NCI-H2029 (cell line): ENCODE measurements around the gene TP53TG3.
"Not testable (repeated sequence)": the region's sequence is repeated elsewhere in the genome, so short reads cannot be mapped to it uniquely, and the experiment has no call there.

ENCODE experiments used
- DNase-seq: peaks from one replicate; lab custom pipeline; 2025; lab: John Stamatoyannopoulos, UW

Gene TP53TG3, protein sequence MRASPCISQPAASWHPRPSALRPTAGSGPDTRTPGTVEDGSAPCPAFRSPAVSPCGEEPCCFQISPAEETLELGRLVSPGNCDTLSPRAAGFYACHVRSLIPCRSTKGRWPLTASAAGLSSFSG

DNA sequence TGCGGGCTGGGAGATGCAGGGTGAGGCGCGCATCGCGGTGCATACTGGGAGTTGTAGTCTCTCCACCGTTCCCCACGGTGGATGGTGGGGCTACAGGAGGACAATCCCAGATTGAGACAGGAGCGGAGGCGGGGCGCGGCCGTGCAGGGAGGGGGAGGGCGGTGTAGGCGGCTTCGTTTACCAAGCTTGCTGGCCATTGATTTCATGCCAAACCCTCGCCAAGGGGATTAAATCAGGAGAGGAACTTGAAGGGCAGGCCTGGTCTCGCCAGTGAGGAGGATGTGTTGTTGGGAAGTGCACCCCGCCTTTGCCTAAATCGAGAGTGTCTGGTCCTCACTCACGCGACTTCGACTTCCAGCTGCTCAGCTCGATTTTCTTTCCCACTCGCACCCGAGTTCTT, at the start of gene TP53TG3:
Gene TP53TG3, minus strand, starts transcription at position 101 of the 400 bp plus-strand sequence. Its CDS starts 68 bp downstream, at position 33.
- DNase-seq, result not testable (repeated sequence)

DNA sequence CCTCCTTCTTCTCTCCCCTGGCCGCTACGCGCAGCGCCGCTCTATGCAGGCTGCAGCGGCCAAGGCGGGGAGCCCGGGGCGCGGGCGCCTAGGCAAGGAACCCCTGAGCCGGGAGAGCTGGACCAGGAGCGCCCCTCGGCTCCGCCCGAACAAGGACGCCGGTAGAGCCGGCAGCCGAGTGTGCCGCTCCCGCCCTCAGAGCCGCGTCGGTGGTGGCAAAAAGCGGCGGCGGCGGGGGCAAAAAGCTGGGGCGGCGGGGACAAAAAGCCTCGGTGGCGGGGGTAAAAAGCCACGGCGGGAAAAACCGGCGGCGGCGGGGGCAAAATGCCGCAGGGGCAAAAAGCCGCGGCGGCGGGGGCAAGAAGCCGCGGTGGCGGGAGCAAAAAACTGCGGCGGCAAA, 25.1 kb downstream of the TP53TG3 start:
- DNase-seq, result not testable (repeated sequence)

DNA sequence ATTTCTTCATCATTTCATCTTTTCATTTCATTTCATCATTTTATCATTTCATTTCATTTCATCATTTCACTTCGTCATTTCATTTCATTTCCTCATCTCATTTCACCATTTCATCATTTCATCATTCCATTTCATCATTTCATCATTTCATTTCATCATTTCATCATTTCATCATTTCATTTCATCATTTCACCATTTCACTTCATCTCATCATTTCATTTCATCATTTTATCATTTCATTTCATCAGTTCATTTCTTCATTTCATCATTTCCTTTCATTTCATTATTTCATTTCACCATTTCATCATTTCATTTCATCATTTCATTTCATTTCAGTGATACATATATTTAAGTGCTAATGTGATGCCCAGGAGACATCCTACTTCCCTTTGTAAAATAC, 28.4 kb downstream of the TP53TG3 start:
- not testable (repeated sequence) for DNase-seq

DNA sequence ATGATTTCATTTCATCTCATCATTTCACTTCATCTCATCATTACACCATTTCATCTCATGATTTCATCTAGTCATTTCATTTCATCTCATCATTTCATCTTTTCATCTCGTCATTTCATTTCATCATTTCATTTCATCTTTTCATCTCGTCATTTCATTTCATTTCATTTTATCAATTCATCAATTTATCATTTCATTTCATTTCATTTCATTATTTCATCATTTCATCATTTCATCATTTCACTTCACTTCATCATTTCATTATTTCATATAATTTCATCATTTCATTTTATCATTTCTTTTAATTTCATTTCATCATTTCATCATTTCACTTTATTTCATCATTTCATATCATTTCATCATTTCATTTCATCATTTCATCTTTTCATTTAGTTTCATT, 29.2 kb downstream of the TP53TG3 start:
- DNase-seq, result not testable (repeated sequence)

DNA sequence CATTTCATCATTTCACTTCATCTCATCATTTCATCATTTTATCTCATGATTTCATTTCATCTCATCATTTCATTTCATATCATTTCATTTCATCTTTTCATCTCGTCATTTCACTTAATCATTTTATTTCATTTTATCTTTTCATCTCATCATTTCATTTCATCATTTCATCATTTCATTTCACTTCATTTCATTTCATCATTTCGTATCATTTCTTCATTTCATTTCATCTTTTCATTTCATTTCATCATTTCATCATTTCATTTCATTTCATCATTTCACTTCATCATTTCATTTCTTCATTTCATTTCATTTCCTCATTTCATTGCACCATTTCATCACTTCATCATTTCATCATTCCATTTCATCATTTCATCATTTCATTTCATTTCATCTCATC, 29.8 kb downstream of the TP53TG3 start:
- not testable (repeated sequence) for DNase-seq

DNA sequence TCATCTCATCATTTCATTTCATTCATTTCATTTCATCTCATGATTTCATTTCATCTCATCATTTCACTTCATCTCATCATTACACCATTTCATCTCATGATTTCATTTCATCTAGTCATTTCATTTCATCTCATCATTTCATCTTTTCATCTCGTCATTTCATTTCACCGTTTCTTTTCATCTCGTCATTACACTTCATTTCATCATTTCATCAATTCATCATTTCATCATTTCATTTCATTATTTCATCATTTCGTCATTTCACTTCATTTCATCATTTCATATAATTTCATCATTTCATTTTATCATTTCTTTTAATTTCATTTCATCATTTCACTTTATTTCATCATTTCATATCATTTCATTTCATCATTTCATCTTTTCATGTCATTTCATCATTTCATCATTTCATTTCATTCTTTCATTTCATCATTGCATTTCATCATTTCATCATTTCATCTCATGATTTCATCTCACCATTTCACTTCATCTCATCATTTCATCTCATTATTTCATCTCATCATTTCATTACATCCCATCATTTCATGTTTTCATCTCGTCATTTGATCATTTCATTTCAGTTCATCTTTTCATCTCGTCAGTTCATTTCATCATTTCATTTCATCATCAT, 30.6 kb downstream of the TP53TG3 start:
- DNase-seq, result not testable (repeated sequence)

DNA sequence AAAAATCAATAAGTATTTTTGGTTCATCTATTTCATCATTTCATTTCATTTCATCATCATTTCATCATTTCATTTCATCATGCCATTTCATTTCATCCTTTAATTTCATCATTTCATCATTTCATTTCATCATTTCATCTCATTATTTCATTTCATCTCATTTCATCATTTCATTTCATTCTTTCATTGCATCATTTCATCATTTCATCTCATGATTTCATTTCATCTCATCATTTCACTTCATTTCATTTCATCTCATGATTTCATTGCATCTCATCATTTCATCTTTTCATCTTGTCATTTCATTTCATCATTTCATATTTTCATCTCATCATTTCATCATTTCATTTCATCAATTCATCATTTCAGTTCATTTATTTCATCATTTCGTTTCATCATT, 31.2 kb downstream of the TP53TG3 start:
- DNase-seq, result not testable (repeated sequence)

DNA sequence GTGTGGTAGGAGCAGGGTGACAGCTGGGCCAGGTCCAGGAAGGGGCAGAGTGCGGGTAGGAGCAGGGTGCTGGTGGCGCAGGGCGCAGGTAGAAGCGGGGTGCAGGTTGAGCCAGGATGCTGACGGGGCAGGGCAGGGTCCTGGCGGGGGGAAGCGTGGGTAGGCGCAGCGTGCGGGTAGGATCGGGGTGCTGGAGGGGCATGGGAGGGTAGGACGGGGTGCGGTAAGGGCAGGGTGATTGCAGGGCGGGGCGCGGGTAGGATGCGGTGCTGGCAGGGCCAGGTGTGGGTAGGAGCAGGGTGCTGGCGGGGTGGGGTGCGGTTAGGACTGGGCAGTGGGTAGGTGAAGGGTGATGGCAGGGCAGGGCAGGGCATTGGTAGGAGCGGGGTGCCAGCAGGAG, 38.4 kb downstream of the TP53TG3 start:
- DNase-seq, result not testable (repeated sequence)

DNA sequence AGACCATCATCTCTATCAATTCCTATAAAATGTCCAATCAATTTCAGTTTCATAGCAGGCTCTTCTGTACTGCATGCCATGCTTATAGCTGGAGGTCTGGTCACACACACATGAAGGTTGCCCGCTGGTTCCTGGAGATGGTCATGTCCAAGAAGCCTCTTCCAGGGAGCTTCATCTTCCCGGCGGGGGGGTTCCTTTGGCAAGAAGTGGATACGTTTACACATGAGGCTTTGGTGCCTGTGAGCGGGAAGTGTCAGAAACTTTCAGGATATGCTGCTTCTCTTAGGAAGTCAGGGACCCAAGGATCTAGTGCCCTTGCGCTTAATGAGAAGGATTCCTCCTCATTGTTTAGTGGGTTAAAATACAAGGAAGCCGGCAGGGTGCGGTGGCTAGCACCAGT, 43.9 kb downstream of the TP53TG3 start:
- not testable (repeated sequence) for DNase-seq
